CD4-positive, alpha-beta memory T cell (primary cell): ENCODE results near the gene ATP5F1D. TPM values are rescaled to one million over a fixed set of nuclear protein-coding genes. Genes with fewer than 3 reads are reported as not detected.
"Not testable (repeated sequence)": the region's sequence is repeated elsewhere in the genome, so short reads cannot be mapped to it uniquely, and the experiment has no call there.

Source experiments
- CTCF ChIA-PET: fragments of 350-600 bp; sonication (Branson Sonifier 250); formaldehyde crosslinking; loops from one replicate; lab custom pipeline; 2021; ENCODE audit warnings: inconsistent platforms; ENCODE audit not compliant: partially characterized antibody; lab: Charles Lee
- POLR2A ChIA-PET: fragments of 350-600 bp; sonication (Branson Sonifier 250); formaldehyde crosslinking; loops from one replicate; lab custom pipeline; 2021; ENCODE audit not compliant: partially characterized antibody; lab: Charles Lee
- DNase-seq, 5 donors: peaks; one replicate each; pipeline versions ENCODE4 v3.0.0 to v3.0.0-alpha.2; 2020 to 2022; ENCODE audit warnings: mixed read lengths in 1 of 5
- H3K27ac ChIP-seq: one replicate; pipeline ENCODE4 v1.7.0; 2013; ENCODE audit warnings: low read depth, low read length
- H3K27me3 ChIP-seq: 2 replicates; pipeline ENCODE4 v1.7.0; 2013; ENCODE audit warnings: mild to moderate bottlenecking, low read length, moderate library complexity; ENCODE audit not compliant: insufficient read depth
- H3K36me3 ChIP-seq: 2 replicates; pipeline ENCODE4 v1.7.0; 2013; ENCODE audit warnings: mild to moderate bottlenecking, low read length, moderate library complexity; ENCODE audit not compliant: insufficient read depth
- H3K4me1 ChIP-seq: 2 replicates; pipeline ENCODE4 v1.7.0; 2013; ENCODE audit warnings: mild to moderate bottlenecking, low read length, moderate library complexity; ENCODE audit not compliant: insufficient read depth
- H3K4me3 ChIP-seq, 2 donors: one replicate each; pipeline ENCODE4 v1.7.0; 2013; ENCODE audit warnings: low read length in 2 of 2, mild to moderate bottlenecking in 1 of 2
- H3K9me3 ChIP-seq, 2 donors: one replicate each; pipeline ENCODE4 v1.7.0; 2013; ENCODE audit warnings: low read length in 2 of 2, control low read depth in 1 of 2; ENCODE audit not compliant: control insufficient read depth in 1 of 2
- H3K27ac Mint-ChIP-seq, 7 donors: one replicate each; pipeline ENCODE4 v1.8.0; 2020 to 2021; ENCODE audit warnings: mixed read lengths in 7 of 7, mild to moderate bottlenecking in 6 of 7, inconsistent platforms in 3 of 7, moderate library complexity in 3 of 7
- H3K27me3 Mint-ChIP-seq, 2 donors: one replicate each; pipeline ENCODE4 v1.8.0; 2020 to 2021; ENCODE audit warnings: mixed read lengths in 2 of 2
- H3K36me3 Mint-ChIP-seq, 2 donors: one replicate each; pipeline ENCODE4 v1.8.0; 2020 to 2021; ENCODE audit warnings: mixed read lengths in 2 of 2, inconsistent platforms in 1 of 2, mild to moderate bottlenecking in 1 of 2
- H3K4me1 Mint-ChIP-seq, 4 donors: one replicate each; pipeline ENCODE4 v1.8.0; 2020 to 2021; ENCODE audit warnings: mixed read lengths in 4 of 4, mild to moderate bottlenecking in 1 of 4
- H3K4me3 Mint-ChIP-seq, 8 donors: one replicate each; pipeline ENCODE4 v1.8.0; 2020 to 2021; ENCODE audit warnings: mixed read lengths in 8 of 8, mild to moderate bottlenecking in 7 of 8, moderate library complexity in 6 of 8, inconsistent platforms in 3 of 8
- H3K9me3 Mint-ChIP-seq, 8 donors: one replicate each; pipeline ENCODE4 v1.8.0; 2020 to 2021; ENCODE audit warnings: mixed read lengths in 8 of 8, mild to moderate bottlenecking in 5 of 8, inconsistent platforms in 3 of 8, moderate library complexity in 1 of 8
- intact Hi-C: fragments of 100-400 bp; cut with micrococcal nuclease; formaldehyde crosslinking; loops from one replicate; pipeline ENCODE4 v1.15.1; 2023
- polyA plus RNA-seq, 2 donors: library from polyadenylated mRNA; unstranded; fragments of 300-500 nt; fragmentation: Illumina TruSeq; gene quantifications; one replicate each; pipeline ENCODE4 v1.2.3, GENCODE V29; 2021
- total RNA-seq, 2 experiments: library from RNA; stranded (reverse); gene quantifications; one replicate each; pipeline ENCODE4 v1.2.3, GENCODE V29; 2021

ATP5F1D gene
- total RNA-seq (100 to 1,000 TPM; 105 to 108 TPM), polyA plus RNA-seq (100 to 1,000 TPM; 133 to 243 TPM)

DNA sequence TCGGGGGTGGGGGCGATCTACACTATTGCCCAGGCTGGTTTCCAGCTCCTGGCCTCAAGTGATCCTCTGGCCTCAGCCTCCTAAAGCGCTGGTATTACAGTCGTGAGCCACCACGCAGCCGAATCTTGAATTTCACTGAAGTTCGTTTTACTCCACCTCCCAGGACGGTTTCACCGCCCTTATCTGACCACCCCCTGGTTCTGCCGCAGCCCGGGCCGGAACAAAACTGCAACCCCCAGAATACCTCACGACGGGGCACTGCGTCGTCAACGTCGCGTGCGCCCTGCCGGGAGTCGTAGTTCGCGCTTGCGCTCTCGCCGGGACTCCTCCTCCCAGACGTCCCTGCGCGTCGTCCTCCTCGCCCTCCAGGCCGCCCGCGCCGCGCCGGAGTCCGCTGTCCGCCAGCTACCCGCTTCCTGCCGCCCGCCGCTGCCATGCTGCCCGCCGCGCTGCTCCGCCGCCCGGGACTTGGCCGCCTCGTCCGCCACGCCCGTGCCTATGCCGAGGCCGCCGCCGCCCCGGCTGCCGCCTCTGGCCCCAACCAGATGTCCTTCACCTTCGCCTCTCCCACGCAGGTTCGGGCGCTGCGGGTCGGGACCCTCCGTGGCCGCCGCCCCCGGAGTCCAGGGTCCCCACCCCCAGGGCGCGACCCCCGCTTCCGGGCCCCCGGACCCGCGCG, at the start of gene ATP5F1D:
ATP5F1D (plus strand) TSS at position 335 of the 679 bp plus-strand sequence; CDS start at position 435, 100 bp downstream.
- H3K27me3 Mint-ChIP-seq: peaks cover 6 to 10% of the 10 kb centered on the region in 2 donors
- peaks cover 0 to 2% (median 0%) of the 10 kb centered on the region in 8 donors for H3K9me3 Mint-ChIP-seq
- Histone ChIP-seq H3K36me3 (no peaks in the 10 kb centered on the region), H3K27ac (peak within 1 kb of the TSS; percentile 72), H3K9me3 (no peaks in the 10 kb centered on the region), H3K4me3 (peak within 1 kb of the TSS; percentile 29 to 59), H3K4me1 (peaks cover 59% of the 10 kb centered on the region), H3K27me3 (no peaks in the 10 kb centered on the region)
- ChIA-PET CTCF (interaction anchor here (1.1 to 2.4 kb wide), 3 partner anchors 20 to 28 kb away, joined by 3 to 10 read pairs (median 4); partner anchors contain the start of gene CIRBP), POLR2A (interaction anchor here (0.6 to 10.1 kb wide), 12 partner anchors 9 to 1017 kb away, joined by 3 to 650 read pairs (median 4); partner anchors contain the start of genes CIRBP, CNN2 and FAM174C)
- H3K4me3 Mint-ChIP-seq: peak within 1 kb of the TSS; percentile 89 to 95 (median 92)
- peaks cover 0 to 5% of the 10 kb centered on the region in 2 donors for H3K36me3 Mint-ChIP-seq
- intact Hi-C loops: loop anchor here (1.0 to 10.0 kb wide), 4 partner anchors 49 to 447 kb away; partner anchors contain the start of genes GPX4 and PTBP1
- H3K27ac Mint-ChIP-seq: peak within 1 kb of the TSS; percentile 94 to 99 (median 98)
- H3K4me1 Mint-ChIP-seq: peaks cover 12 to 52% (median 33%) of the 10 kb centered on the region in 4 donors
- DNase-seq: peak; percentile 84 to 88 (median 86)

- Histone ChIP-seq H3K9me3 (no peaks in the 10 kb centered on the region), H3K27ac (no peak overlapping the region), H3K27me3 (no peaks in the 10 kb centered on the region), H3K4me1 (peaks cover 20% of the 10 kb centered on the region), H3K36me3 (no peaks in the 10 kb centered on the region), H3K4me3 (no peak overlapping the region)
- CTCF ChIA-PET: interaction anchor here (1.1 to 1.9 kb wide), 3 partner anchors 86 to 218 kb away, joined by 3 to 4 read pairs (median 4); no protein-coding TSS in a partner anchor
- Mint-ChIP-seq H3K4me1 (peaks cover 7 to 17% (median 14%) of the 10 kb centered on the region in 4 donors), H3K36me3 (no peaks in the 10 kb centered on the region), H3K27me3 (no peaks in the 10 kb centered on the region), H3K9me3 (no peaks in the 10 kb centered on the region), H3K27ac (peak overlapping the region in 1 of 7 donors; percentile 46), H3K4me3 (no peak overlapping the region)
- peak in 1 of 5 donors; percentile 9 for DNase-seq
- POLR2A ChIA-PET: interaction anchor here (0.8 to 1.7 kb wide), 4 partner anchors 39 to 133 kb away, joined by 3 to 5 read pairs (median 3); partner anchors contain the start of genes ARHGAP45 and CIRBP
- intact Hi-C loops: no loop called here
Measured at GRCh38 chr19:1199531-1199930, 42.0 kb upstream of the ATP5F1D start.

DNA sequence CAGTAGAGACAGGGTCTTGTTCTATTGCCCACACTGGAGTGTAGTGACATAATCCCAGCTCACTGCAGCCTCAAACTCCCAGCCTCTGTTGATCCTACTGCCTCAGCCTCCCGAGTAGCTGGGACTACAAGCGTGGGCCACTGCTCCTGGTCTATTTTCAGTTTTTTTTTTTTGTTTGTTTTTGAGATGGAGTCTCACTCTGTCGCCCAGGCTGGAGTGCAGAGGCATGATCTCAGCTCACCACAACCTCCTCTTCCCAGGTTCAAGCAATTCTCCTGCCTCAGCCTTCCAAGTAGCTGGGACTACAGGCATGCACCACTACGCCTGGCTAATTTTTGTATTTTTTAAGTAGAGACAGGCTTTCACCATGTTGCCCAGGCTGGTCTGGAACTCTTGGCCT, 40.9 kb upstream of the ATP5F1D start:
- Mint-ChIP-seq H3K27ac (peak overlapping the region in 1 of 7 donors; percentile 27), H3K4me1 (peaks cover 7 to 23% (median 16%) of the 10 kb centered on the region in 4 donors)
- H3K27ac ChIP-seq, H3K27me3 ChIP-seq, H3K4me3 Mint-ChIP-seq, H3K9me3 ChIP-seq, H3K36me3 Mint-ChIP-seq, H3K4me3 ChIP-seq, H3K27me3 Mint-ChIP-seq, DNase-seq, H3K36me3 ChIP-seq, intact Hi-C loops, H3K9me3 Mint-ChIP-seq: not testable (repeated sequence)
- POLR2A ChIA-PET: interaction anchor here (1.0 to 1.7 kb wide), 2 partner anchors 69 to 112 kb away, joined by 4 to 5 read pairs; partner anchors contain the start of gene CIRBP
- CTCF ChIA-PET: interaction anchor here (1.0 to 1.9 kb wide), 3 partner anchors 44 to 219 kb away, joined by 3 to 4 read pairs (median 4); no protein-coding TSS in a partner anchor
- peaks cover 27% of the 10 kb centered on the region for H3K4me1 ChIP-seq

DNA sequence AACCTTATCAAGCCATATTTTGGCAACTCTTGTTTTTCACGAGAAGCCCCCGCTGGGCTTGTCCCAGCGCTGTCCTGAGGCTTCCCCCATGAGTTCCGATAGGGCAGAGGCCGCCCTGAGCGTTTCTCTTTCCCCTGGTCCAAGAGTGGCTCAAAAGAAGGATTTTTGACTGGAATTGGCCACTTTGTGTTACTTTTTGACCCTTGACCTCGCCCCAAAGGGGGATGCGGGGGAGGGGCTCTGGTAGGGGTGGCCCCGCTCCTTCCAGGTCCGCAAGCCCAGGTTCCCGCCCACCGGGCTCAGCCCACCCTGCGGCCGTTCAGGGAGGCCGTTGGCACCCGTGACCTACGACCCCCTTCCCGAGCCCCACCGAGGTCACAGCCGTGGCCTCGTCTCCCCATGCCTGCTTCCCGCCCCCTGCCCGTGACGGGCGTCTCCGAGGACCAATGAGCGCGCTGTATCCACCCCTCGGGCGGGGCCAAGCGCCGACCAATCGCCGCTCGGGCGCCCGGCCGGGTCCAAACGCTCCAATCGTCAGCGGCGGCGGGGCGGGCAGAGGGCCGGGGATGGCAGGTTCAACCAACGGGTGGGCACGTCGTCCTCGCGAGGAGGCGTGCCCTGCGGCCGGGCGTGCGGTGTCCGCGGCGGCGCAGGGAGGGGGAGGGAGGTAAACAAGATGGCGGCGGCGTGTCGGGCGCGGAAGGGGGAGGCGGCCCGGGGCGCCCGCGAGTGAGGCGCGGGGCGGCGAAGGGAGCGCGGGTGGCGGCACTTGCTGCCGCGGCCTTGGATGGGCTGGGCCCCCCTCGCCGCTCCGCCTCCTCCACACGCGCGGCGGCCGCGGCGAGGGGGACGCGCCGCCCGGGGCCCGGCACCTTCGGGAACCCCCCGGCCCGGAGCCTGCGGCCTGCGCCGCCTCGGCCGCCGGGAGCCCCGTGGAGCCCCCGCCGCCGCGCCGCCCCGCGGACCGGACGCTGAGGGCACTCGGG, 36.1 kb upstream of the ATP5F1D start, which contains the start of gene STK11:
STK11 (plus strand) TSS at position 665 of the 986 bp plus-strand sequence. CDS start 1,136 bp downstream, outside the sequence.
- Mint-ChIP-seq H3K4me1 (peaks cover 9 to 51% (median 28%) of the 10 kb centered on the region in 4 donors), H3K9me3 (no peaks in the 10 kb centered on the region), H3K27ac (peak within 1 kb of the TSS; percentile 84 to 96 (median 95)), H3K27me3 (no peaks in the 10 kb centered on the region), H3K36me3 (peaks cover 0 to 14% of the 10 kb centered on the region in 2 donors), H3K4me3 (peak within 1 kb of the TSS; percentile 93 to 96 (median 94))
- no peaks in the 10 kb centered on the region for H3K27me3 ChIP-seq
- ChIA-PET CTCF (no interaction called here), POLR2A (interaction anchor here (1.5 to 2.0 kb wide), 3 partner anchors 13 to 175 kb away, joined by 4 to 7 read pairs (median 5); partner anchors contain the start of gene POLR2E)
- H3K9me3 ChIP-seq: no peaks in the 10 kb centered on the region
- peak within 1 kb of the TSS; percentile 75 to 81 for H3K4me3 ChIP-seq
- intact Hi-C loops: no loop called here
- peaks cover 53% of the 10 kb centered on the region for H3K4me1 ChIP-seq
- peaks cover 6% of the 10 kb centered on the region for H3K36me3 ChIP-seq
- H3K27ac ChIP-seq: peak within 1 kb of the TSS; percentile 78
- peak; percentile 98 to 100 (median 99) for DNase-seq

- H3K36me3 ChIP-seq: peaks cover 6% of the 10 kb centered on the region
- H3K27ac ChIP-seq: peak overlapping the region; percentile 78
- H3K27me3 ChIP-seq: no peaks in the 10 kb centered on the region
- Mint-ChIP-seq H3K9me3 (no peaks in the 10 kb centered on the region), H3K27ac (peak overlapping the region; percentile 84 to 96 (median 95)), H3K36me3 (peaks cover 0 to 14% of the 10 kb centered on the region in 2 donors), H3K4me3 (peak overlapping the region; percentile 93 to 96 (median 94)), H3K27me3 (no peaks in the 10 kb centered on the region), H3K4me1 (peaks cover 9 to 52% (median 32%) of the 10 kb centered on the region in 4 donors)
- intact Hi-C loops: no loop called here
- CTCF ChIA-PET: interaction anchor here (0.8 kb wide), 1 partner anchor 141 kb away, joined by 3 read pairs; no protein-coding TSS in a partner anchor
- peak overlapping the region; percentile 58 to 68 for H3K4me3 ChIP-seq
- no peak for DNase-seq
- H3K4me1 ChIP-seq: peaks cover 58% of the 10 kb centered on the region
- H3K9me3 ChIP-seq: no peaks in the 10 kb centered on the region
- POLR2A ChIA-PET: interaction anchor here (0.7 to 1.5 kb wide), 6 partner anchors 9 to 187 kb away, joined by 3 to 5 read pairs (median 4); no protein-coding TSS in a partner anchor
Measured at GRCh38 chr19:1206150-1206863, 35.2 kb upstream of the ATP5F1D start.
